Activated T-cell treated with anti-CD3 and anti-CD28 coated beads, Interleukin-2, amount 50 U/mL, for 1 hour (primary cell): Measurements from ENCODE around the gene IL12RB2.
"Not testable (repeated sequence)": the region's sequence is repeated elsewhere in the genome, so short reads cannot be mapped to it uniquely, and the experiment has no call there.

Experiments
- DNase-seq: peaks from one replicate; pipeline ENCODE4 v3.0.0-alpha.2; 2020

The IL12RB2 gene

DNA sequence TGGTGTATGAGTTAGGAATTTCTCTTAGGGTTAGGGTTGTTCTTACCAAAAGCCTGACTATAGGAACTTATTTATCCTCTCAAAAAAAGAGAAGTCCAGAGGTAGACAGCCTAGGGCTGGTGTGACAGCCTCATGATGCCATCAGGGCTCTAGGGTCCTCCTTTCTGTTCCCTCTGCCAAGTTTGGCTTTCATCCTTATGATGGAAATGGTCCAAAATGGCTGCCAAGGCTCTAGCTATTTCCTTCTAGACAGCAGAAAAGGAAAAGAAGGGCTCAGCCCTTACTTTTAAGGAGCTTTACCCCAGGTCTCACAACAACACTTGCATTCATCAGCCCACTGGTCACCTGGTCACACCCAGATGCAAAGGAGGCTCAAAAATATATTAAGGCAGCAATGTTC is 44.5 kb downstream of the IL12RB2 start:
- DNase-seq, result no peak

DNA sequence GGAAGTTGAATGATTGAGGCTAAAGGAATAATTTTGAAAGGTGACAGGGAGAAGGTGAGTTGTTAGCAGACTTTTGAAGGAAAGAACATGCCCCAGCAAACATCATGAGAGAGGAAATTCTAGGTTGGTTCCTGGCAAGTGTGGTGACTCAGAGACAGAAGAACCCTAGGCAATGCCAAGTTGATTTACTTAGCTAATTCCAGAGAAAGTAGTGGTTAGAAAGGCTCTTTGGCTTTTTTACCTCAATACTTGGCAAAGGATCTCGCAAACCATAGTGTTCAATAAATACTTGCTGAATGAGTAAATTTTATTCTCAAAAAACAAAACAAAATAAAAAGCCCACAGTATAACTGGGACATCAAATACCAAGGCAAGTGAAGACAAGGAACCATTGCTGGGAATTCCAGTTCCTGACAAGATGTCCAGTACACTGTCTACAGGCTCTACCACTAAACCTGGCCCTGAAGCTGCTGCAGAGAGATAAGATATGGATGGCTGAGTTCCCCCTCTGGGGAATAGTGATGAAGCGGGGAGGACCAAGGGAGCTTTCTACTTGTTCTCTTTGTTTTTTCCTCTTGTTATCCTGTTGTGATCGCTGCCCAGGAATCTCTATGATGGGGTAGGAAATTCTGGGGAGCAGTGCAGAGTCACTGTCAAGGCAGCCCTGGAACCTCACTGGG is 48.2 kb downstream of the IL12RB2 start:
- DNase-seq, result no peak

DNA sequence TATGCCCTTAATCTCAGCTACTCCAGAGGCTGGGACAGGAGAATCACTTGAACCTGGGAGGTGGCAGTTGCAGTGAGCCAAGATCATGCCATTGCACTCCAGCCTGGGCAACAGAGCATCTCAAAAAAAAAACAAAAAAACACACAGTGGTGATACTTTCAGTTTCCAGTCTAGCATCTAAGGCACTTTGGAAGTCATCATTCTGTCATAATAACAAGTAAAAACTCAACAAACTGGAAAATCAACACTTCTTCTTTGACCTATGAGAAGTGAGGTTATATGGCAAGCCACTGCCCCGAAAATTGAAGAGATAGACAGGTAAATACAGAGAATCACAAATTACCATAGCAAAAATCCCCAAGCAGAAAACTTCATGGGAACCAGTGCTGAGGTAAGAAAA is 51.9 kb downstream of the IL12RB2 start:
- DNase-seq, result no peak

DNA sequence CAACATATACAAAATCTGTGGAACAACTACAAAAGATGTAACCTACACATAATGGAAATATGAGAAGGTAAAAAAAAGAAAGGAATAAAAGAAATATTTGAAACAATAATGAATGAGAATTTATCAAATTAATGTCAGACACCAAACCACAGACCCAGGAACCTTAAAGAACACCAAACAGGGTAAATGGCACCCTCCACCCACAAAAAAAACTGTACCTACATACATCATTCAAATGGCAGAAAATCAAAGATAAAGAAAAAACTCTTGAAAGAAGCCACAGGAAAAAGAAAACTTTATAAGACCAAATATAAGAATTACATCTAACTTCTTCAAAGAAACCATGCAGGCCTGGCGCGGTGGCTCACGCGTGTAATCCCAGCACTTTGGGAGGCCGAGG is 54.0 kb downstream of the IL12RB2 start:
- no peak for DNase-seq

DNA sequence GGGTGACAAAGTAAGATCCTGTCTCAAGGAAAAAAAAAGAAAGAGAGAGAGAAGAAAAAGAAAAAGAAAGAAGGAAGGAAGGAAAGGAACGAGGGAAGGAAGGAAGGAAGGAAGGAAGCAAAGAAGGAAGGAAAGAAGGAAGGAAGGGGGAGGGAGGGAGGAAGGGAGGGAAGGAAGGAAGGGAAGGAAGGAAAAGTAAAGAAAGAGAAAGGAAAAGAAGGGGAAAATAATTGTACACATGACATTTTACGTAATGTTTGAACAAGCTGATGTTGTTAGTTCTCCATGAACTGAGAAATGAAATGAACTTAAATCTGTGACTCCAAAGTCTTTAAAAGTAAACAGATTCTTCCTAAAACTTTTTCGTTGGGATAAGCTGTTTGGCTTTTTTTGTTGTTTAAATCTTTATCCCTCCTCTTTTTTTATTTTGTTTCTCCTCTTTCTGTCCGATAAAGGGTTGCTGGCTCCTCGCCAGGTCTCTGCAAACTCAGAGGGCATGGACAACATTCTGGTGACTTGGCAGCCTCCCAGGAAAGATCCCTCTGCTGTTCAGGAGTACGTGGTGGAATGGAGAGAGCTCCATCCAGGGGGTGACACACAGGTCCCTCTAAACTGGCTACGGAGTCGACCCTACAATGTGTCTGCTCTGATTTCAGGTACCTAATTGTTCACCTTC is 59.8 kb downstream of the IL12RB2 start:
- no peak for DNase-seq

DNA sequence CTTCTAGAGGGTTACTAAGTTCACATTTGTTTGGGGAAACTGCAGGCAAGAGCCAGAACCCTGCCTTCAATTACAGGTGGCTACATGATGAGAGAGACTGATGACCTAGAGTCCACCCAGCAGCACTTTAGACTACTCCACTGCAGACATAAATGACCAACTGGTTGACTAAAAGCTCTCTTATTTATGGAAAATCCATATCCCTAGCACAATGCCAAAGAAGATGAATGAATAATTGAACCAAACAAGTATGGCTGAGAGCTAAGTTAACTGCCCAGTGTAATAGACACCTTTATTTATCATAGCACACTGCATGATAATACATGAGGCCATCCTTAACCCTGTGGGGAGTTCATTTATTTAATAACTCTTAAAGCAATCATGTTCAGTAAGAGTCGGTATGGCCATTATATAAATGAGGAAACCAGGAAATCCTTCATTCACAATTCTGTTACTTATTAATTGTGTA is 60.4 kb downstream of the IL12RB2 start:
- no peak for DNase-seq

DNA sequence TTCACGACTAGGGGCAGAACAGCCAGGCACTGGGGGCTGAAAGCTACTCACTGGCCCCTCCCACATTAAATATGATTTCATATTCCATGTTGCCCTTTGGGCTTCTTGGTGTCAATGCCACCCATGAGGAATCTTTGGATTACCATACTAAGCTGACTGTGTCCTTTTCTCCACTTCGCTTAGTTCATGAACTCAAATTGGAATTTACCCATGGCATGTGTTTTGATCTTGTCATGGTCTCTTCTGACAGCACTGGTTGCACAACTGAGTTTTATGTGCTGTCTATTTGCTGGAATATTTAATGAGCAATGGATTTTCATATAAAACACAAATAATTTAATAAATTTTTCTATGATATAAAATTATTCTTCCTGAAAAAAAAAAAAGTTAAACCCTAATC is 63.4 kb downstream of the IL12RB2 start:
- DNase-seq, result no peak

DNA sequence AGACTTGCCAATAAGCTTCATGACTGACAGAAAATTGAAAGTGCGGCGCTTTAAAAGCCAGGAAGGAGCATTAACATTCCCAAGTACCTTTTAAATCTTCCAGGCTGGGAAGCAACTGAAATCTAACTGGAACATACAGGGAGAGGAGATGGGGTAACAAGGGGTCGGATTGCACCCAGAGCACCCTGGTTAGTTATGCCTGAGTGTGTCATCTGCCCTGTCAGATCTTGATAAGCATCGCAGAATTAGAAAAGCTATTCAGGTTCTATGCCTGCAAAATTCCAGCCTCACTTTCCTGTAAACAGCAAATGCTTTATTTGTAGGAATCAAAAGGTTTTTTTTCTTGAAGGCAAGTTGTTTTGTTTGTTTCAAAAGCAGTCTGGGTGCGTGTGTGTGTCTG is 64.0 kb downstream of the IL12RB2 start:
- no peak for DNase-seq

DNA sequence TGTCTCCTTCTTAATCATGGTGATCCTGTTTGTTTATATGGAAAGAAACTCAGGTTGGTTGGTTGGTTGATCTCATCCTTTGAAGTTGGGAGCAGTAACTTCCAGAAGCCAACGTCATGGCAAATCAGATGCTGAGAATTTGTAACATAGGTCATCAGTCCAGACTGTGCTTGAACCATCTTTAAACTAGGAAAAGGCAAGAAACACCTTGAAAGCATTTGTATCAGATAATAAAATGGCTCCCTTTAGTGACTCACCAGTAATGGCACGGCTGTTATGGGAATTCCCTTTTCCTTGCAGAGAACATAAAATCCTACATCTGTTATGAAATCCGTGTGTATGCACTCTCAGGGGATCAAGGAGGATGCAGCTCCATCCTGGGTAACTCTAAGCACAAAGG is 64.5 kb downstream of the IL12RB2 start:
- DNase-seq, result no peak

DNA sequence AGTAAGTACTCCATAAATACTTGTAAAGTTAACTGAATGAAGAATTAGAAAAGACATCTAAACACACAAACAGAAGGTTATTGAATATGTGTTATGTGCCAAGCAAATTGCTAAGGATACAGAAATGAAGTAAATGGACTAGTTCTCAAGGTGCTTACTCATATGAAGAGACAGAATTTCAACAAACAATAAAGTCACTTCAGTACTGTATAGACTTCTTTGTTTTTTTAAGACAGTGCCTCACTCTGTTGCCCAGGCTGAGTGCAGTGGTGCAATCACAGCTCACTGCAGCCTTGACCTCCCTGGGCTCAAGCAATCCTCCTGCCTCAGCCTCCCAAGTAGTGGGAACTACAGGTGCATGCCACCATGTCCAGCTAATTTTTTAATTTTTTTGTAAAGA is 65.2 kb downstream of the IL12RB2 start:
- DNase-seq, result no peak

DNA sequence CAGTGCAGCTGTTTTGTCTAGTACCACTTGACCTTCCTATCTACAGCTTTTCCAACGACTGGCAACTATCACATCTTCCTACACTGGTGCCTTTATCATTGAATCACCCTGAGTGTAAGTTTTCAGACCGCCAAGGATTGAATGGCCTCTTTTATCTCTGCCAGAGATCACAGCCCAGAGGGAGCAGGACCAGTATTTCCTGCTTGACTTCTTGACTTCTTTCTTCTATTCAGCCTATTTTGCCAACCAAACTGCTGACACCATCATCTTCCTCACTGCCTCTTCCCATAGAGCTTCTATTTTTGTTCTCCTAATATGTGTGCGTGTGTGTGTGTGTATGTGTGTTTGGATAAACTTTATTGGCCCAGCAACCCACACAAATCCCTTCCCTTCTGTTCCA is 68.7 kb downstream of the IL12RB2 start:
- no peak for DNase-seq

DNA sequence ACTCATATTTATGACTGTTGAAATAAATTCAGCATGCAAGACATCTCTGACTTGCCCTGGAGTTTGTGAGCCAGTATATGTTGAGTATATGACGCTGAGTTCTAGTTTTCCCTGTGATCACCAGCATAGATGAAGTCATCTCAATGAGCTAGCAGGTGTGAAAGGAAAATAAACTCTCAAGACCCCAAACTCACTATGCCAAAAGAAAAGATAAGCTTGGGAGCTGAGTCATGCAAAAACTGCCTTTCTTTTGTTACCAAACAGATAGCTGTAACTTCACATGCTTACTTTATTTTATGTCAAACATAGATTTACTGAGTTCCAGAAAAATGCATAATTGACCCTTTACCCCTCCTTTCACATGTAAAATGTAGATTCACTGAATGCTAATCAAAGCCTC is 69.6 kb downstream of the IL12RB2 start:
- no peak for DNase-seq

DNA sequence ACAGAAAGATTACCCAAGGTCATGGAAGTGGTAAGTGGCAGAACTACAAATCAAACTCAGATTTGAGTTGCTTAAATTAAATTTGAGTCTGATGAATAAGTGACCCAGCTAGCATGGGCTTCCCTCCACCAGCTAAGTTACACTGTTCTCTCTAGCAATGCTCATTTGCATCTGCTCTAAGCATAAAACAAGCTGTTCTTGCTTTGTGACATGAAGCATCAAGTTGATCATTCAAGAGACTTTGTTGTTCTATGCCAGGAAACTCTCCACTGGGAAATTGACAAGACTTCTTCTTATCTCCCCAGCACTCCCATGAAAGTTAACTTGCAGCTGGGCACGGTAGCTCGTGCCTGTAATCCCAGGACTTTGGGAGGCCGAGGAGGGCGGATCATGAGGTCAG is 73.5 kb downstream of the IL12RB2 start:
- no peak for DNase-seq

DNA sequence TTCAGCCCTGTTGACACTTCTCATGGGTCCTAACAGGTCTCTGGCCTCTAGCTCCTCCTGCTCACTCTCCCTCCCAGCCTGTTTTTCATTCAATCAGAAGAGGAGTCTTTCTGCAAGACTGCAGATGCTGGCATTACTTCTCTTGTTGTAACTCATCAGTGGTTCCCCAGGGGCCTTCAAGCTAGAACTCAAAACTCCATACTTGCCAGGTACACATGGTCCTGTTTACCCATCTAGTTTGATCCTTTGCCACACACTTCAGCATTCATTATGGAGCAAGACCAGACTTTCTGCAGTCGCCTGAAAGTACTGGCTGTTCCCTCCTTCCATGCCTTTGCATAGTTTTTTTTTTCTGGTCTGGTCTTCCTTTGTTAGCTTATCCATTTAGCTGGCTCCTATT is 74.6 kb downstream of the IL12RB2 start:
- no peak for DNase-seq

DNA sequence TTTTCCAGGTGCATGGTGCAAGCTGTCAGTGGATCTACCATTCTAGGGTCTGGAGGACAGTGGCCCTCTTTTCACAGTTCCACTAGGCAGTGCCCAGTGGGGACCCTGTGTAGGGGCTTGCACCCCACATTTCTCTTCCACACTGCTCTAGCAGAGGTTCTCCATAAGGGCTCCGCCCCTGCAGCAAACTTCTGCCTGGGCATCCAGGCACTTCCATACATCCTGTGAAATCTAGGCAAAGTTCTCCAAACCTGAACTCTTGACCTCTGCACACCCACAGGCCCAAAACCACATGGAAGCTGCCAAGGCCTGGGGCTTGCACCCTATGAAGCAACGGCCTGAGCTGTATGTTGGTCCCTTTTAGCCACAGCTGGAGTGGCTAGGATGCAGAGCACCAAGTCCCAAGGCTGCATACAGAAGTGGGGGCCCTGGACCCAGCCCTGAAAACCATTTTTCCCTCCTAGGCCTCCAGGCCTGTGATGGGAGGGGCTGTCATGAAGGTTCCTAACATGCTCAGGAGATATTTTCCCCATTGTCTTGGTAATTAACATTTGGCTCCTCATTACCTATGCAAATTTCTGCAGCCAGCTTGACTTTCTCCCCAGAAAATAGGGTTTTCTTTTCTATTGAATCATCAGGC is 76.4 kb downstream of the IL12RB2 start:
- no peak for DNase-seq

DNA sequence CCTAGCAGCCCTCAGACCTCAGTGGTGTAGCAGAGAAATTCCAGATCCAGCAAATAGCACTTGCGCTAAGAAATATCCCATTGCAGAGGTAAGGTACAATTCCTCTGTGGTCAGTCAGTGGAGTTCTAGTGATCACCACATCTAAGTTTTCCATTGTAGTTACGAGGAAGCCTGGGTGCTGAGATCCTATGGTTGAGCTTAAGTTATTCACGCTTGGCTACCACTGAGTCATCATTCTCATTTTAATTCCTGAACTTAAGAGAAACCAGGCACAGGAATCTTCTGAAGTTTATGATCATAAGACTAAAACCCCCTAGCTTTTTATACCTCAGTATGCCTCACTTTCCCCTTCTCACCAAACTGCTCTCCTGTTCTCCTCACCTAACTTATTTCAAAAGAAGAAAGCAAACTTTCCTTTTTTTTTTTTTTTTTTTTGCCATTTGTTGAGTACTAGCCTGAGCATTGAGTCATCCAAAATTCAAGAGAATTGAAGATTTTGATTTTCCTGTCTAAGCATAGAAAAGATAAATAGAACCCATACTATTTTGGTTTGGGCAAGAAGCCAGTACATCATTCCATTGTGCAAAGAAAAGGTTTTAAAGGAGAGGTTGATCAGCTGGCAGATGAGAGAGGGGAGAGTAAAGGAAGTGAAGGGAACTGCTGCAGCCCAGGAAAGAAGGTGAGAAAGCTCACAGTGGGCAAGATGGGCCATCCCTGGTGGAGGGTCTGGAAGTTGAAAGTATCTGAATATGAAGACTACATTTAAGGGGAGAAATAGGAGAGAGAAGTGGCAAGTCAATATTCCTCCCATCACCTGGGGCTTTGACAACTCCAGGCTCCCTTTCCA is 82.6 kb downstream of the IL12RB2 start:
- DNase-seq, result no peak

DNA sequence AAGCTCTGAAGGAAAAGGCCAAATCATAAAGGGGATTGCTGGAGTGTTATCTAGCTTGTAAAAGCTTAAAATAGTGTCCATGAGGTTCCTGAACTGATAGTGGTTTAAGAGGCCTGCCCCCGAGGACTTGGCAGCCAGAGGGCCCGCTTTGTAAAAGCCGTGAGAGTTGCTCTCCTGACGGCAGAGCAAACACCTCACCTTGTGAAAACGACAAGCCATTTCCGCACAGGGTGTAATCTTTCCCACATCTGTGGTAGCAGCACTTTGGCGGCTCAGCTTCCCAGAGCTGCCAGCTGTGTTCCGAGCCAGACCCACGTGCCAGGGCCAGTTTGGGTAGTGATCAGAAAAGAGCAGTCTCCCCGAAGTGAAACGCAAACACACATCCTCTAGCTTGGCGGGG is 85.6 kb downstream of the IL12RB2 start:
- no peak for DNase-seq

DNA sequence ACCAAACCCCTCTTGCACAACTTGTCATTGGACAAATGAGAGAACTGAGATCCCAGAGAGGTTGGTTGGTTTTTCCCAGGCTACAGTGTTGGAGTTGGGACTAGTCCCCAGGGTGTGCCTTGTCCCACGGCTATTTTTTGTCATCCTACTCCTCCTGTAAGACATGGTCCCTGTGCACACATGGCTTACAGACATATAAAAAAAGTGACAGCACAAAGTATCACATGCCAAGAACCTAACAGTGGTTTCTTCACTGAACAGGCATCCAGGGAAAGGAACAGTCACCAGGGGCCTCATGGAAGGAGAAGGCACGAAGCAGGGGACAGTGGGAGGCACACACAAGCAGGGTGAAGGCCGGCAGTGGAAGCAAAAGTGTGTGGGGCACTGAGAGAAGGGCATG is 86.1 kb downstream of the IL12RB2 start:
- no peak for DNase-seq

DNA sequence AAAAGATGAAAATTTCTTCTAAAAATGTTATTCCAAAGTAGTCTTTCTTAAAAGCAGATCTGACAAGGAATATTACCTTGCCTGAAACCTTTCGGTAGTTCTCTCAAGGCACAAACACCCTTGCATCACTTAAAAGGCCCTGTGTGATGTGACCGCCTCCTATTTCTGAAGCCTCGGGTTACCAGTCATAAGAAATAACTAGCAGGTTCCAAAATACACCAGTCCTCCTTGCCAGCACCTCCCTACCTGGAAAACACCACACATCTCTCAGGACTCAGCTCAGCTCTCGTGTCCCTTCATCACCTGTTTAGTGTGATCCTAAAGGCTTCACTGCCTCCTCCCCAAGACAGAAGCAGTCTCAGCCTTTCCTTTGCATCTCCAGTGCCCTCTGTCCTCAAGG is 86.9 kb downstream of the IL12RB2 start:
- DNase-seq, result no peak

DNA sequence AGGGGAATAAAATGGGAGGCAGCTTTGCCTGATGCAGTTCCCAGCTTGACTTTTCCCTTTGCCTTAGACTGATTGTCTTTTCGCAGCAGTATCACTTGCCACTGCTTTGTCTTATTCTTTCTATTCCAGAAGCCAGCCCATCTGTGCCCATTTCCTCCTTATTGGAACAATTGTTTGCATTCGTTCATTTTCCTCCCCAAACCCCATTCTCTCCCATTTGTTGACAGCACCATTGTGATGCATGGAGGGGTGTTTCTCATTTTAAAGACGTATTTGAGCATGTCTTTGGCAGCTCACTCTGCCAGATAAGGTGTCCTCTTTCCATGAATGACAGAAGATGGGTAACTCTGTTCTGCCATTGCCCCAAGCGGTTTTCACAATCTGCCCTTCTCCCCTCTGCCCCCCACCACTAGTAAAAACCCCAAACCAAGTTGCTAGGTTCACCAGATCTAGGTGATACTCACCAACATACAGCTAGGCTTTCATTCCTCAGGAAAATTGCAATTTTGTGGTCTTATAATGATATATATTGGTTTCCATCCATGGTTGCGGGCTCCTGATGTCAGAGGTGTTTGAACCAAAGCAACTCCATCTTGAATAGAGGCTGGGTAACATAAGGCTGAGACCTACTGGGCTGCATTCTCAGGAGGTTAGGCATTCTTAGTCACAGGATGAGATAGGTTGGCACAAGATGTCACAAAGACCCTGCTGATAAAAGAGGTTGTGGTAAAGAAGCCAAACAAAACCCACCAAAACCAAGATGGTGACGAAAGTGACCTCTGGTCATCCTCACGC is 91.7 kb downstream of the IL12RB2 start:
- no peak for DNase-seq

DNA sequence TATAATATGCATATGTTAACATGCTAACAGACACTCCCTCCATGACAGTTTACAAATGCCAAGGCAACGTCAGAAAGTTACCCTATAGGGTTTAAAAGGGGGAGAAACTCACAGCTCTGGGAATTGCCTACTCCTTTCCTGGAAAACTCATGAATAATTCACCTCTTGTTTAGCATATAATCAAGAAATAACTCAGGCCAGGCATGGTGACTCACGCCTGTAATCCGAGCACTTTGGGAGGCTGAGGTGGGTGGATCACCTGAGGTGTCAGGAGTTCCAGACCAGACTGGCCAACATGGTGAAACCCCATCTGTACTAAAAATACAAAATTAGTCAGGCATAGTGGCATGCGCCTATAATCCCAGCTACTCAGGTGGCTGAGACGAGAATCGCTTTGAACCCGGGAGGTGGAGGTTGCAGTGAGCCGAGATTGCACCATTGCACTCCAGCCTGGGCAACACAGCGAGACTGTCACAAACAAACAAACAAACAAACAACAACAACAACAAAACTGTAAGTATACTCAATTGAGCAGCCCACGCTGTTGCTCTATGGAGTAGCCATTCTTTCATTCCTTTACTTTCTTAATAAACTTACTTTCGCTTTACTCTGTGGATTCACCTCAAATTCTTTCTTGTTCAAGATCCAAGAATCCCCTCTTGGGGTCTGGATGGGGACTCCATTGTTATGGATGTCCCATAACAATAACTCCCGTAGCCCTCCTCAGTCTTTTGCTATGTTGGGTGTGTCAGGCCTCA is 92.5 kb downstream of the IL12RB2 start:
- DNase-seq, result not testable (repeated sequence)

DNA sequence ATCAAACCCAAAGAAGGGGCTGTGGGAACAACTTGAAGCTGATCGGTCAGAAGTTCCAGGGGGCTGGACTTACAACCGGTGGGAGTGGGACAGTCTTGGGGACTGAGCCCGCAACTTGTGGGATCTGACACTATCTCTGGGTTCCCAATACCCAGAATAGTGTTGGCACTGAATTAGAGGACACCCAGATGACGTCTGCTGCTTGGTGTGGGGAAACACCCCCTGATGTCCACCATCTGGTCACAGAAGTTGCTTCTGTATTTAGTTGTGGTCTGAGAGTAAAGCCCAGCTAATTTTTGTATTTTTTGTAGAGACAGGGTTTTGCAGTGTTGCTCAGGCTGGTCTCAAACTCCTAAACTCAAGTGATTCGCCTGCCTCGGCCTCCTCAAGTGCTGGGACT is 93.8 kb downstream of the IL12RB2 start:
- no peak for DNase-seq
